OCI-LY3 (cell line): Measurements from ENCODE around the gene TDRKH.

Source experiments
- CTCF ChIP-seq: fragments of 200-600, 300-600 bp; sonication (generic); IDR thresholded peaks from 2 replicates; pipeline ENCODE4 v1.5.1; 2014; ENCODE audit warnings: antibody characterized with exemption, low read length, low read depth
- EZH2phosphoT487 ChIP-seq: fragments of 200-600 bp; shearing (Covaris generic); IDR thresholded peaks from 2 replicates; pipeline ENCODE4 v1.6.1; 2018; ENCODE audit warnings: antibody characterized with exemption, mixed run types, low read depth

GRCh38 chr1:151825751-151826660, 35.7 kb upstream of the TDRKH start:
- no peak for TF ChIP-seq CTCF
- no peak for TF ChIP-seq EZH2phosphoT487
